HG03354 (cell line): ENCODE measurements around the gene USP44.

Experiments
- ATAC-seq: cut with Tn5 transposase; IDR thresholded peaks from one replicate; pipeline ENCODE4 v1.9.1; 2021; ENCODE audit warnings: mild to moderate bottlenecking; ENCODE audit not compliant: unreplicated experiment, poor library complexity, severe bottlenecking

Gene USP44

DNA sequence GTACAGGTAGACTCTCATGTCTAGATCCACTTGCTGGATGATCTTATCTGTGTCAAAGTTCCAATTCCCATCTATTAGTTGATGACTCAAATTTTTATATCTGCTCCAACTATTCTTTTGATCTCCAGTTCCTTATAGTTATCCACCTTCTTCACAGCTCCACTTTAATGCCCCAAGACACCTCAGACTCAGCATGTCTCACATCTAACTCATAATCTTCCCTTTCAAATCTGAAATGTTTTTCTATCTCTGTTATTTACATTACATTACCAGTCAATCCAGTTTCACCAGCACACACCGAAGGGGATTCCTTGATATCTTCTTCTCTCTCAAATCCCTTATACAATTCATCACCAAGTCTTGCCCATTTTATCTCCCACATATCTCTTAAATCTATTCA is 81.0 kb downstream of the USP44 start:
- no peak for ATAC-seq
